Stimulated activated CD8-positive, alpha-beta memory T cell treated with anti-CD3 and anti-CD28 coated beads, Interleukin-7, amount 100 ng/mL, for 24 hours (primary cell): ENCODE measurements around the gene RNASEH2A.

ENCODE experiments used
- DNase-seq: peaks from one replicate; pipeline ENCODE4 v3.0.0-alpha.2; 2020; ENCODE audit warnings: low read depth

The RNASEH2A gene

GRCh38 chr19:12806242-12807081 lies at the start of gene RNASEH2A:
Gene RNASEH2A (plus strand): TSS chr19:12806584. CDS start chr19:12806674, 90 bp downstream.
- DNase-seq, result no peak

GRCh38 chr19:12757544-12758274 lies 48.7 kb upstream of the RNASEH2A start:
- DNase-seq, result no peak

- DNase-seq, result no peak
These were observed 46.7 kb upstream of the RNASEH2A start for GRCh38 chr19:12759686-12760085.

GRCh38 chr19:12763100-12763499 lies 43.3 kb upstream of the RNASEH2A start:
- DNase-seq, result no peak

- DNase-seq, result no peak
These were observed 41.7 kb upstream of the RNASEH2A start for GRCh38 chr19:12764698-12765097.

GRCh38 chr19:12766051-12766521 lies 40.3 kb upstream of the RNASEH2A start:
- DNase-seq, result peak; percentile 61

- DNase-seq, result no peak
These were observed 39.2 kb upstream of the RNASEH2A start for GRCh38 chr19:12767150-12767549.

GRCh38 chr19:12767666-12768065 lies 38.7 kb upstream of the RNASEH2A start:
- no peak for DNase-seq

- no peak for DNase-seq
These were observed 36.7 kb upstream of the RNASEH2A start for GRCh38 chr19:12769689-12770088.

GRCh38 chr19:12770922-12771321 lies 35.5 kb upstream of the RNASEH2A start:
- DNase-seq, result no peak

- DNase-seq, result no peak
These were observed 34.1 kb upstream of the RNASEH2A start for GRCh38 chr19:12772323-12772722.

- DNase-seq, result no peak
These were observed 32.8 kb upstream of the RNASEH2A start for GRCh38 chr19:12773571-12773970.

- DNase-seq, result no peak
These were observed 31.5 kb upstream of the RNASEH2A start, which contains the start of gene HOOK2 for GRCh38 chr19:12774588-12775555. Gene HOOK2 (minus strand): TSS chr19:12775552. CDS start chr19:12775449, 103 bp downstream.

GRCh38 chr19:12777217-12778016 lies 29.0 kb upstream of the RNASEH2A start:
- DNase-seq, result peak; percentile 69

- no peak for DNase-seq
These were observed 28.1 kb upstream of the RNASEH2A start for GRCh38 chr19:12778017-12778904.

- no peak for DNase-seq
These were observed 27.6 kb upstream of the RNASEH2A start for GRCh38 chr19:12778905-12779161.

- no peak for DNase-seq
These were observed 27.0 kb upstream of the RNASEH2A start for GRCh38 chr19:12779162-12779993.

- no peak for DNase-seq
These were observed 24.3 kb upstream of the RNASEH2A start for GRCh38 chr19:12782174-12782423.

GRCh38 chr19:12782424-12783290 lies 23.7 kb upstream of the RNASEH2A start:
- DNase-seq, result peak; percentile 80
